ENCODE data around the gene ALAS1. TPM values are rescaled to one million over a fixed set of nuclear protein-coding genes. Genes with fewer than 3 reads are reported as not detected.

Gene ALAS1
- total RNA-seq, 6 experiments from 2014 or later, result 73.4 to 783 (median 147) TPM

GRCh38 chr3:52183786-52184445 is 14.0 kb upstream of the ALAS1 start:
- Histone ChIP-seq H3K36me3 (no peaks in the 10 kb centered on the region), H3K4me1 (peaks cover 0 to 77% (median 25%) of the 10 kb centered on the region in 4 donors), H3K4me3 (no peak overlapping the region), H3K9me3 (no peaks in the 10 kb centered on the region), H3K27me3 (no peaks in the 10 kb centered on the region), H3K27ac (peak overlapping the region in 2 of 3 donors; percentile 95 to 100)
- WGBS (ENCODE audit: insufficient coverage, low coverage, low lambda C conversion rate, missing lambda C conversion rate), result 93% methylated on average over 6 of the region's 7 CpGs
- DNase-seq, result no peak
- intact Hi-C loops (cut with DNase I), result no loop called here
- no peak for ATAC-seq
- no peak for TF ChIP-seq POLR2A (IDR thresholded peaks at IDR 0.05)
- TF ChIP-seq CTCF (IDR thresholded peaks at IDR 0.05), result no peak

- Histone ChIP-seq H3K27ac (peak overlapping the region in 1 of 3 donors; percentile 100), H3K9me3 (no peaks in the 10 kb centered on the region), H3K27me3 (no peaks in the 10 kb centered on the region), H3K4me3 (no peak overlapping the region), H3K4me1 (peaks cover 0 to 75% (median 26%) of the 10 kb centered on the region in 4 donors), H3K36me3 (no peaks in the 10 kb centered on the region)
- ATAC-seq (no peak), DNase-seq (no peak)
- intact Hi-C loops (cut with DNase I), result no loop called here
- TF ChIP-seq POLR2A (IDR thresholded peaks at IDR 0.05) (no peak), CTCF (IDR thresholded peaks at IDR 0.05) (no peak)
- WGBS (ENCODE audit: insufficient coverage, low coverage, low lambda C conversion rate, missing lambda C conversion rate), result 83% methylated on average over 1 of the region's 8 CpGs
Measured at GRCh38 chr3:52184690-52185089, 13.3 kb upstream of the ALAS1 start.

GRCh38 chr3:52185311-52185710 is 12.6 kb upstream of the ALAS1 start:
- no peak overlapping the region for H3K4me3 ChIP-seq
- ATAC-seq, result no peak
- H3K27ac ChIP-seq, result peak overlapping the region in 1 of 3 donors; percentile 100
- H3K27me3 ChIP-seq, result no peaks in the 10 kb centered on the region
- no peaks in the 10 kb centered on the region for H3K36me3 ChIP-seq
- DNase-seq, result no peak
- H3K4me1 ChIP-seq, result peaks cover 0 to 75% (median 27%) of the 10 kb centered on the region in 4 donors
- TF ChIP-seq POLR2A (IDR thresholded peaks at IDR 0.05) (no peak), CTCF (IDR thresholded peaks at IDR 0.05) (no peak)
- intact Hi-C loops (cut with DNase I), result no loop called here
- no peaks in the 10 kb centered on the region for H3K9me3 ChIP-seq
- WGBS (ENCODE audit: insufficient coverage, low coverage, low lambda C conversion rate, missing lambda C conversion rate), result 100% methylated on average over 1 of the region's 6 CpGs

- intact Hi-C loops (cut with DNase I), result no loop called here
- no peak for ATAC-seq
Measured at GRCh38 chr3:52185837-52186236, 12.1 kb upstream of the ALAS1 start.

More at GRCh38 chr3:52185837-52186236, 12.1 kb upstream of the ALAS1 start:
- Histone ChIP-seq H3K36me3 (no peaks in the 10 kb centered on the region), H3K27ac (peak overlapping the region in 1 of 3 donors; percentile 100), H3K9me3 (no peaks in the 10 kb centered on the region), H3K27me3 (no peaks in the 10 kb centered on the region), H3K4me1 (peaks cover 0 to 79% (median 25%) of the 10 kb centered on the region in 4 donors), H3K4me3 (peak overlapping the region in 1 of 3 donors; percentile 31)
- 56% methylated on average over 3 of the region's 3 CpGs for WGBS (ENCODE audit: insufficient coverage, low coverage, low lambda C conversion rate, missing lambda C conversion rate)
- TF ChIP-seq POLR2A (IDR thresholded peaks at IDR 0.05), result no peak
- no peak for TF ChIP-seq CTCF (IDR thresholded peaks at IDR 0.05)
- no peak for DNase-seq
